ENCODE results near the gene THOC6. TPM values are rescaled to one million over a fixed set of nuclear protein-coding genes. Genes with fewer than 3 reads are reported as not detected.
A peak's percentile ranks its signal among the peaks of the same experiment; 100 is the strongest.

THOC6 gene
- total and polyA plus RNA-seq, 9 of the 15 experiments (the other 6 are each of a cell fraction or from before 2014, with no cell fraction given), result 2.5 to 65.4 (median 42.3) TPM

GRCh38 chr16:3059041-3059722 lies 35.3 kb downstream of the THOC6 start (continued):
- no peak for TF ChIP-seq ZBTB49 (CRISPR knock-in tag; IDR thresholded peaks at IDR 0.05; ENCODE audit: borderline replicate concordance)
- no peak for TF ChIP-seq RBM25 (IDR thresholded peaks at IDR 0.05; ENCODE audit: low read depth, low read length, severe bottlenecking)
- no peak for TF ChIP-seq HDAC8 (tag; IDR thresholded peaks at IDR 0.05)
- TF ChIP-seq THRAP3 (IDR thresholded peaks at IDR 0.05; ENCODE audit: borderline replicate concordance), result no peak
- no peak for TF ChIP-seq ZNF609 (CRISPR knock-in tag; IDR thresholded peaks at IDR 0.05; ENCODE audit: borderline replicate concordance)
- TF ChIP-seq POLR2A (conservative IDR thresholded peaks at IDR 0.05), result peak; percentile 69
- no peak for TF ChIP-seq CREBBP (IDR thresholded peaks at IDR 0.05; ENCODE audit: low read depth, low read length)
- TF ChIP-seq MTA3 (IDR thresholded peaks at IDR 0.05; ENCODE audit: borderline replicate concordance), result peak; percentile 60; the same call in 1 of the 2 replicates
- peak; percentile 37; the same call in 1 of the 2 replicates for TF ChIP-seq C11orf30 (IDR thresholded peaks at IDR 0.05; ENCODE audit: low read depth)
- TF ChIP-seq MTF1 (CRISPR knock-in tag; IDR thresholded peaks at IDR 0.05; ENCODE audit: borderline replicate concordance), result no peak
- peak; percentile 84 for TF ChIP-seq SP1 (CRISPR knock-in tag; IDR thresholded peaks at IDR 0.05)
- no peak; the same call in 1 of the 2 replicates for TF ChIP-seq ZNF263 (CRISPR knock-in tag; IDR thresholded peaks at IDR 0.05; ENCODE audit: borderline replicate concordance)
- no peak for TF ChIP-seq ZKSCAN3 (CRISPR knock-in tag; IDR thresholded peaks at IDR 0.05)
- peak; percentile 85 for TF ChIP-seq ARID4B (CRISPR knock-in tag; IDR thresholded peaks at IDR 0.05)
- TF ChIP-seq RBFOX2 (IDR thresholded peaks at IDR 0.05; ENCODE audit: low read depth, low read length), result peak; percentile 81
- TF ChIP-seq ZBED1 (IDR thresholded peaks at IDR 0.05), result no peak; the same call in 1 of the 2 replicates

Measured in K562 (cell line).